HG02571 (cell line): Measurements from ENCODE around the gene PPP1R12B.
"Not testable (repeated sequence)": the region's sequence is repeated elsewhere in the genome, so short reads cannot be mapped to it uniquely, and the experiment has no call there.

Source experiments
- ATAC-seq: cut with Tn5 transposase; IDR thresholded peaks from one replicate; pipeline ENCODE4 v1.9.1; 2021; ENCODE audit warnings: mild to moderate bottlenecking, moderate library complexity; ENCODE audit not compliant: unreplicated experiment

Gene PPP1R12B

GRCh38 chr1:202434059-202434458, 85.6 kb downstream of the PPP1R12B start:
- no peak for ATAC-seq

- ATAC-seq = no peak
Measured at GRCh38 chr1:202438393-202439174, 90.1 kb downstream of the PPP1R12B start.

- no peak for ATAC-seq
Measured at GRCh38 chr1:202439308-202439707, 90.8 kb downstream of the PPP1R12B start.

- ATAC-seq = not testable (repeated sequence)
Measured at GRCh38 chr1:202448140-202448539, 99.6 kb downstream of the PPP1R12B start.

- not testable (repeated sequence) for ATAC-seq
Measured at GRCh38 chr1:202451641-202452040, 103.1 kb downstream of the PPP1R12B start.

- no peak for ATAC-seq
Measured at GRCh38 chr1:202452508-202452907, 104.0 kb downstream of the PPP1R12B start.

GRCh38 chr1:202456372-202457169, 108.1 kb downstream of the PPP1R12B start:
- ATAC-seq = not testable (repeated sequence)

- not testable (repeated sequence) for ATAC-seq
Measured at GRCh38 chr1:202458651-202459050, 110.2 kb downstream of the PPP1R12B start.

GRCh38 chr1:202459470-202460142, 111.1 kb downstream of the PPP1R12B start:
- not testable (repeated sequence) for ATAC-seq

- ATAC-seq = not testable (repeated sequence)
Measured at GRCh38 chr1:202460143-202460495, 111.6 kb downstream of the PPP1R12B start.

GRCh38 chr1:202462342-202463076, 114.0 kb downstream of the PPP1R12B start:
- ATAC-seq = no peak

GRCh38 chr1:202464153-202464742, 115.7 kb downstream of the PPP1R12B start:
- ATAC-seq = not testable (repeated sequence)

- not testable (repeated sequence) for ATAC-seq
Measured at GRCh38 chr1:202465644-202466270, 117.3 kb downstream of the PPP1R12B start.

- ATAC-seq = not testable (repeated sequence)
Measured at GRCh38 chr1:202466339-202466738, 117.8 kb downstream of the PPP1R12B start.

GRCh38 chr1:202467381-202467780, 118.9 kb downstream of the PPP1R12B start:
- ATAC-seq = not testable (repeated sequence)

GRCh38 chr1:202468695-202469094, 120.2 kb downstream of the PPP1R12B start:
- not testable (repeated sequence) for ATAC-seq

- ATAC-seq = not testable (repeated sequence)
Measured at GRCh38 chr1:202469123-202469522, 120.6 kb downstream of the PPP1R12B start.

- no peak for ATAC-seq
Measured at GRCh38 chr1:202471246-202471645, 122.7 kb downstream of the PPP1R12B start.

- ATAC-seq = not testable (repeated sequence)
Measured at GRCh38 chr1:202472347-202473124, 124.0 kb downstream of the PPP1R12B start.
